Smooth muscle cell of the umbilical artery (primary cell): ENCODE measurements around the gene RHOA. TPM values are rescaled to one million over a fixed set of nuclear protein-coding genes. Genes with fewer than 3 reads are reported as not detected.

Experiments
- total RNA-seq: library from RNA; depleted of rRNA; stranded (reverse); fragments of >200 nt; gene quantifications from 2 replicates; pipeline ENCODE4 v1.2.3, GENCODE V29; 2014

The RHOA gene
- total RNA-seq: 575 and 599 TPM in 2 replicates

GRCh38 chr3:49411968-49412631 lies at the start of gene RHOA, which contains the start of gene TCTA:
Gene RHOA, minus strand, starts transcription at chr3:49411976. Its CDS starts 36,387 bp downstream, at chr3:49375589.
Gene TCTA, plus strand, starts transcription at chr3:49412423. Its CDS starts 4 bp downstream, at chr3:49412427.

DNA sequence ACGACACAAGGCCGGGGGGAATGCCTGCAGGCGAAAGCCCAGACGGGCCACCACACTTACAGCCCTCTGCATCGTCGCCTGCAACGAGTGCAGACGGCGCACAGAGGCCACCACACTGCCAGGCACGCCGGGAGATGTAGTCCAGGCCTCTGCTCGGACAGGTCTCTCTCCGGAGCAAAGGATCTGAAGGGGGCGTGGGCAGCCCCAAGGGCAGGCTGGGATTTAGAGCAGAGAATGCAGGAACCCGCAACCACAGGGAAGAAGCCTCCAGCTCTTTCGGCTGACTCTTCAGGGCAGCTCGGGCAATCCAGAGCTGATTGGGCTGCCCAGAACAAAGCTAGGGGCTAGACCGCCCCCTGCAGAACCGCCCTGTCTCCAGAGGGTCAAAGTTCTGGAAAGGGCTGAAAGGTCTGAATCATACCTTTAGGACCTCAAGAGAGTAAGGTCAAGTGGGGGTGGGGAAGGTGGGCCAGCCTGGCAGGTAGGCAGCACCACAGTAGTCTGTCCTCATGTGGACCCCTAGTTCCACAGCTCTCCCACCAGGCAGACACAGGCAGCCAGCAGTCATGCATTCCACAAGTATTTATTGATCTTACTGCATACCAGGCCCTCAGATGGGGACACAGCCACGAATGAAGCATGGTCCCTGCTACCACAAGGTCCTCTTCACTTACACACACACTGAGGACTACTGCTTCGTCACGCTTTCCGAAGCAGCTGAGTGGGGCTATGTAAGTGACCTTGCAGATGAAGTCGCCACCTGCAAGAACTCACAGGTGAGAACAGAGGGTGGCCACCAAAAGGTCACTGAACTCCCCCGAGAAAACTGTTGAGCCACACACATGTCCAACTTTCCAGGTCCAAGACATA lies 10.8 kb upstream of the RHOA start, which contains the start of gene AMT:
AMT (minus strand) TSS at position 95 of the 870 bp plus-strand sequence; CDS start at position 72, 23 bp downstream.

DNA sequence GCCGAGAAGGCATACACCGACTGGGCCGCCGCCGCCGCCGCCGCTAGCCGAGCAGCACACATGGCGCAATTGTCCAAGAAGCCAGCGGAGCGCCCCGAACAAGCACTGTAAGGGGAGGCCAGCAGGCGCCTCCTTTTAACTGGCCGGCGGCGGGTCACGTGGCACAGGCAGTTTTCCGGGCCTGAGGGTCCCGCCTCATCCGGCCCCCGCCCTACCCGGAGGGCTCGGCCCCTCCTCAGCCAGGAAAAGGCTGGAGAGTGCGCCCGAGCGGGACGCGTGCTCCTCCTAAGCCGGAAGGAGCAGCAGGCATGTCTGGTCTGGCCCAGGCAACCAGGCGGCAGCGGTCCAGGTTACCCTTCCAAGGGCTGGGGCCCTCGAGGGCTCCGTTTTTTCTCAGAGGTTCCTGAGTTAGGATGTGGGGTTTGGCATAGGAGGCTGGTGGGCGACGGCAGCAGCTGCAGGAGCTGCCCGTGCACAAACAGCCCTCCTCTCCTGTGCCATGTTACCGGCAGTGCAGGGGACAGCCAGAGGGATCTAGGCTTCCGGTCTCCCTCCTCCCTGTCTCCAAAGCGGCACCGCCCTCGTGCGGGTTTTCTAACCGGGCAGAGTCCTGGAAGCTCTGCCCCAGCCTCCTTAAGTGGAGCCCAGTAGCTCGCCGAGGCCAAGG lies 53.4 kb downstream of the RHOA start, which contains the start of gene GPX1:
GPX1 (minus strand) TSS at position 137 of the 667 bp plus-strand sequence; CDS start at position 62, 75 bp downstream.

GRCh38 chr3:49339941-49340800 lies 71.6 kb downstream of the RHOA start, which contains the start of gene USP4:
Gene USP4, minus strand, starts transcription at chr3:49340053. Its CDS starts 29 bp downstream, at chr3:49340024.

Other genes starting within 250 kb of the RHOA start
- 15.1 and 19.7 TPM in 2 replicates for gene CCDC71, start 245.6 kb downstream of the RHOA start, total RNA-seq
- 9.5 and 15.7 TPM in 2 replicates for gene KLHDC8B, start 240.4 kb downstream of the RHOA start, total RNA-seq
- 1.4 and 1.5 TPM in 2 replicates for gene C3orf62, start 134.7 kb downstream of the RHOA start, total RNA-seq
- gene USP4, start 71.9 kb downstream of the RHOA start, total RNA-seq: 18.7 and 29.8 TPM in 2 replicates
- 152 and 188 TPM in 2 replicates for gene GPX1, start 53.6 kb downstream of the RHOA start, total RNA-seq
- gene TCTA, start 447 bp upstream of the RHOA start, total RNA-seq: 22.0 and 29.6 TPM in 2 replicates
- 0.28 and 0.89 TPM in 2 replicates for gene AMT, start 10.5 kb upstream of the RHOA start, total RNA-seq
- gene NICN1, start 17.3 kb upstream of the RHOA start, total RNA-seq: 2.7 and 7.1 TPM in 2 replicates
- gene DAG1, start 58.3 kb upstream of the RHOA start, total RNA-seq: 63.5 and 77.1 TPM in 2 replicates
- under 0.01 and 0.14 TPM in 2 replicates for gene BSN, start 142.5 kb upstream of the RHOA start, total RNA-seq